T-helper 2 cell treated with Interferon-gamma antibody and Interleukin-4, amounts not matched to agents 5 μg/mL and 100 μg/mL, for 36 hours (primary cell): Measurements from ENCODE around the gene REEP2.

ENCODE experiments used
- DNase-seq: peaks from one replicate; pipeline ENCODE4 v3.0.0; 2021; ENCODE audit warnings: low spot score
- H3K27ac Mint-ChIP-seq: one replicate; pipeline ENCODE4 v1.8.0; 2021; ENCODE audit warnings: mild to moderate bottlenecking, mixed read lengths
- H3K27me3 Mint-ChIP-seq: one replicate; pipeline ENCODE4 v1.8.0; 2021; ENCODE audit warnings: low read depth, mixed read lengths
- H3K36me3 Mint-ChIP-seq: one replicate; pipeline ENCODE4 v1.8.0; 2021; ENCODE audit warnings: low read depth, mixed read lengths
- H3K4me1 Mint-ChIP-seq: one replicate; pipeline ENCODE4 v1.8.0; 2021; ENCODE audit warnings: low read depth, mixed read lengths
- H3K4me3 Mint-ChIP-seq: one replicate; pipeline ENCODE4 v1.8.0; 2022; ENCODE audit warnings: mild to moderate bottlenecking, moderate library complexity, mixed read lengths
- H3K9me3 Mint-ChIP-seq: one replicate; pipeline ENCODE4 v1.8.0; 2021; ENCODE audit warnings: mixed read lengths

Gene REEP2

GRCh38 chr5:138455232-138455930 is 16.5 kb downstream of the REEP2 start:
- no peak overlapping the region for H3K27ac Mint-ChIP-seq
- H3K27me3 Mint-ChIP-seq = peaks cover 3% of the 10 kb centered on the region

GRCh38 chr5:138457531-138458275 is 18.8 kb downstream of the REEP2 start:
- H3K27ac Mint-ChIP-seq = peak overlapping the region; percentile 71
- no peak overlapping the region for H3K4me3 Mint-ChIP-seq
- DNase-seq = no peak
- peaks cover 26% of the 10 kb centered on the region for H3K4me1 Mint-ChIP-seq
- peaks cover 3% of the 10 kb centered on the region for H3K36me3 Mint-ChIP-seq
- H3K9me3 Mint-ChIP-seq = no peaks in the 10 kb centered on the region
- no peaks in the 10 kb centered on the region for H3K27me3 Mint-ChIP-seq

More at GRCh38 chr5:138455232-138455930, 16.5 kb downstream of the REEP2 start:
- no peak for DNase-seq
- peaks cover 19% of the 10 kb centered on the region for H3K4me1 Mint-ChIP-seq
- H3K4me3 Mint-ChIP-seq = no peak overlapping the region
- no peaks in the 10 kb centered on the region for H3K9me3 Mint-ChIP-seq
- peaks cover 3% of the 10 kb centered on the region for H3K36me3 Mint-ChIP-seq

- DNase-seq = no peak
- Mint-ChIP-seq H3K4me3 (no peak overlapping the region), H3K36me3 (peaks cover 3% of the 10 kb centered on the region), H3K4me1 (peaks cover 26% of the 10 kb centered on the region), H3K9me3 (no peaks in the 10 kb centered on the region), H3K27me3 (no peaks in the 10 kb centered on the region), H3K27ac (no peak overlapping the region)
These were observed 19.5 kb downstream of the REEP2 start for GRCh38 chr5:138458384-138458783.

- H3K4me1 Mint-ChIP-seq = peaks cover 28% of the 10 kb centered on the region
- H3K9me3 Mint-ChIP-seq = no peaks in the 10 kb centered on the region
- peak overlapping the region; percentile 96 for H3K27ac Mint-ChIP-seq
- no peak for DNase-seq
- peak overlapping the region; percentile 66 for H3K4me3 Mint-ChIP-seq
- no peaks in the 10 kb centered on the region for H3K27me3 Mint-ChIP-seq
- H3K36me3 Mint-ChIP-seq = peaks cover 3% of the 10 kb centered on the region
These were observed 20.0 kb downstream of the REEP2 start for GRCh38 chr5:138458856-138459255.

GRCh38 chr5:138459311-138459933 is 20.6 kb downstream of the REEP2 start:
- H3K4me3 Mint-ChIP-seq = peak overlapping the region; percentile 66
- peaks cover 3% of the 10 kb centered on the region for H3K36me3 Mint-ChIP-seq
- no peaks in the 10 kb centered on the region for H3K9me3 Mint-ChIP-seq
- H3K27me3 Mint-ChIP-seq = no peaks in the 10 kb centered on the region
- peaks cover 28% of the 10 kb centered on the region for H3K4me1 Mint-ChIP-seq
- peak overlapping the region; percentile 96 for H3K27ac Mint-ChIP-seq
- peak; percentile 88 for DNase-seq

GRCh38 chr5:138460032-138460693 is 21.3 kb downstream of the REEP2 start:
- H3K4me1 Mint-ChIP-seq = peaks cover 28% of the 10 kb centered on the region
- H3K9me3 Mint-ChIP-seq = no peaks in the 10 kb centered on the region
- peaks cover 3% of the 10 kb centered on the region for H3K36me3 Mint-ChIP-seq
- no peak for DNase-seq
- H3K27me3 Mint-ChIP-seq = no peaks in the 10 kb centered on the region
- H3K27ac Mint-ChIP-seq = peak overlapping the region; percentile 73
- no peak overlapping the region for H3K4me3 Mint-ChIP-seq

- Mint-ChIP-seq H3K27me3 (peaks cover 1% of the 10 kb centered on the region), H3K27ac (peak overlapping the region; percentile 29), H3K9me3 (no peaks in the 10 kb centered on the region), H3K4me3 (no peak overlapping the region), H3K4me1 (peaks cover 28% of the 10 kb centered on the region), H3K36me3 (peaks cover 3% of the 10 kb centered on the region)
- no peak for DNase-seq
These were observed 22.7 kb downstream of the REEP2 start for GRCh38 chr5:138461343-138462125.

- peaks cover 15% of the 10 kb centered on the region for H3K27me3 Mint-ChIP-seq
- H3K36me3 Mint-ChIP-seq = peaks cover 13% of the 10 kb centered on the region
- H3K4me1 Mint-ChIP-seq = peaks cover 33% of the 10 kb centered on the region
- no peak for DNase-seq
- H3K9me3 Mint-ChIP-seq = no peaks in the 10 kb centered on the region
- peak overlapping the region; percentile 95 for H3K27ac Mint-ChIP-seq
- peak overlapping the region; percentile 87 for H3K4me3 Mint-ChIP-seq
These were observed 24.7 kb downstream of the REEP2 start for GRCh38 chr5:138463419-138464007.

- peaks cover 12% of the 10 kb centered on the region for H3K36me3 Mint-ChIP-seq
- peaks cover 15% of the 10 kb centered on the region for H3K27me3 Mint-ChIP-seq
- no peaks in the 10 kb centered on the region for H3K9me3 Mint-ChIP-seq
- peak overlapping the region; percentile 87 for H3K4me3 Mint-ChIP-seq
- peak; percentile 93 for DNase-seq
- peaks cover 30% of the 10 kb centered on the region for H3K4me1 Mint-ChIP-seq
- H3K27ac Mint-ChIP-seq = peak overlapping the region; percentile 95
These were observed 25.1 kb downstream of the REEP2 start for GRCh38 chr5:138464008-138464387.

- Mint-ChIP-seq H3K36me3 (peaks cover 10% of the 10 kb centered on the region), H3K9me3 (no peaks in the 10 kb centered on the region), H3K27me3 (peaks cover 15% of the 10 kb centered on the region), H3K4me3 (peak overlapping the region; percentile 87), H3K27ac (peak overlapping the region; percentile 95), H3K4me1 (peaks cover 24% of the 10 kb centered on the region)
- peak; percentile 96 for DNase-seq
These were observed 25.8 kb downstream of the REEP2 start for GRCh38 chr5:138464388-138465260.

- DNase-seq = peak; percentile 95
- Mint-ChIP-seq H3K36me3 (peaks cover 10% of the 10 kb centered on the region), H3K27ac (peak within 1 kb of the TSS; percentile 95), H3K4me3 (peak within 1 kb of the TSS; percentile 87), H3K4me1 (peaks cover 18% of the 10 kb centered on the region), H3K9me3 (no peaks in the 10 kb centered on the region), H3K27me3 (peaks cover 15% of the 10 kb centered on the region)
These were observed 26.6 kb downstream of the REEP2 start, which contains the start of gene EGR1 for GRCh38 chr5:138465261-138466124. TSS of gene EGR1 (plus strand) at chr5:138465479. CDS start at chr5:138465762, 283 bp downstream.
